Activated CD8-positive, alpha-beta memory T cell treated with anti-CD3 and anti-CD28 coated beads, Interleukin-2, amount 50 U/mL, for 48 hours (primary cell): ENCODE measurements around the gene UBE2G2.

Source experiments
- DNase-seq: peaks from one replicate; pipeline ENCODE4 v3.0.0-alpha.2; 2020

The UBE2G2 gene

DNA sequence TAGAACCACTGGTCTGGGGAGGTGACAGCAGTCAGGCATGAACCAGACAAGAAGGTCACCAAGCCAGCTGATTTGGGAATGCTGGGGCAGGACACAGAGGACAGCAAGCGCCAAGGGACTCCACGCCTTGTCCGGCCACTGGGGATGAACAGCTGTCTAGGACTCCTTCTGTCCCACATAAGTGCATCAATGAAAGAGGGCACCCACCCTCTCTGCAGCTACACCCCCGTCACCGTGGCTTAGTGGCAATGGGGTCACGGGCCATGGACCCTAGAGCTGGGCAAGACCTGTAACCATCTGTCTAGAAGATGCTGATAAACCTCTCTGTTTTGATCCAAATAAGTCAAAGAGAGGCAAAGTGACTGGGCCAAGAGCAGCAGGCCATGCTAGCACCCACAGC lies 16.8 kb downstream of the UBE2G2 start:
- DNase-seq, result no peak

DNA sequence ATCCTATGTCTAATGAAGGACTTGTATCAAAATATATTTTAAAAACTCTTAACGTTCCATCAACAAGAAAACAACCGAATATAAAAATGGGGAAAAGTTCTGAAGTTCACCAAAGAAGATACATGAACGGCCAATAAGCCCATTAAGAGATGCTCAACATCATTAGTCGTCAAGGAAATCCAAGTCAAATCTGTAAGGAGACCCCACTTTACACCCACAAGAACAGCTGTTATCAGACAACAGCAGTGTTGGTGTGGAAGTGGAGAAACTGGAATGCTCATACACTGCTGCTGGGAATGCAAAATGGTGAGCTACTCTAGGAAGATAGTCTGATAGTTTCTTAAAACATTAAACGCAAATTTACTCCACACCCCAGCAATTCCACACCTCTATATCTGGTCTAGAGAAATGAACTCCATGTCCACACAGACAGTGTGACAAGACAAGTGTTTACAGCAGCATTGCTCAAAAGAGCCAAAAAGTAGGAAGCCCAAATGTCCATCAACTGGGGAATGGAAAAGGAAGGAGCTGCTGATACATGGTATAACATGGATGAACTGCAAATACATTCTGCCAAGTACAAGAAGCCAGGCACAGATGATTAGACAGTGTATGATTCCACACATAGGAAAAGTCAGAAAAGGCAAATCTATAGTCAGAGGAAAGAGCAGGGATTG lies 18.5 kb downstream of the UBE2G2 start:
- no peak for DNase-seq

GRCh38 chr21:44780767-44781459 lies 20.7 kb downstream of the UBE2G2 start:
- no peak for DNase-seq

DNA sequence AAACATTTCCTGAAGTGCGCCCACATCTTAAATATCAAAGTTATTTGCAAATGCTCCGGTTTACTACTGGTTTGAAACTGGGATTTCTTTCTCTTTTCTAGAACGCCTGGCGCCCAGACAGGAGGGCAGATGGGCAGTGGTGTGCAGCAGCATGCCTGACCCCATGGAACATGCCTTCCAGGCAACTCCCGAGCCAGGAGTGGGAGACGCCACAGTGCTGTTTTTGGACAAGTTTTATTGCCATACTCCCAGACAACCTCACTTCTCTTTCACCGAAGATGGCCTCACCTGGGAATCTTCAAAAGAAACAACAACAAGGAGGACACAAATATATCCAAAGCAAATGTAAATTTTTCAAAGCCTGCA lies 21.5 kb downstream of the UBE2G2 start:
- no peak for DNase-seq

DNA sequence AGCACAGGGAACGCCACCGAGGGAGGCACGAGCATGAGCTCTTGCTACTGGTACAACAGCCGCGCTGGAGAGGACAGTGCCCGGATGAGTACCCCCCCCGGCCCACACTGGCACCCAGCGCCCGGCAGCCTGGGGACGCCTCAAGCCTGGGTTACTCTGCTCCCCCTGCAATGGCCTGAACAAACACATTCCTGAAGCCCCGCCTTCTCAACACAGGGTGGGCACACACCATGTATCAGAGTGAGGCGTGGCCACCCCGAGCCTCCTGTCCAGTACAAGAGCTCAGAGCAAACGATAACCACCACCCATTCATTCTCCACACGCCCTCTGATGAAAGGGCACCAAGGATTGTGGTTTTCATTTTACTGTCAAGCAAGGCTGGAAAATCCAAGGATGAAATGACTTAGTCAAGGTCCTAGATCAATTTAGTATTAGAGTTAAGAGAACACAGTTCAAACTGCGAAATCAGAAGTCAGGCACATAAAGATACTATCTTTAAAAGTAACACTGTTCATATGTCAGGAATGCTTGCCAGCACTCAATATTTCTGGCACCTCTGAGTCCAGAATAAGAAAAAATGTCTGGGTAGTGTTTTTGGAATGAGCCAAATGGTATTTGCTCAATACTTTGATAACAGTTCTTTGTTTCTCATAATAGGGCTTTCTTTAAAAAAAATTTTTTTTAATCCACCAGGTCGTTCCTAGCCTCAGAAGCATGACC lies 22.0 kb downstream of the UBE2G2 start:
- DNase-seq, result no peak

GRCh38 chr21:44778983-44779382 lies 22.6 kb downstream of the UBE2G2 start:
- no peak for DNase-seq

DNA sequence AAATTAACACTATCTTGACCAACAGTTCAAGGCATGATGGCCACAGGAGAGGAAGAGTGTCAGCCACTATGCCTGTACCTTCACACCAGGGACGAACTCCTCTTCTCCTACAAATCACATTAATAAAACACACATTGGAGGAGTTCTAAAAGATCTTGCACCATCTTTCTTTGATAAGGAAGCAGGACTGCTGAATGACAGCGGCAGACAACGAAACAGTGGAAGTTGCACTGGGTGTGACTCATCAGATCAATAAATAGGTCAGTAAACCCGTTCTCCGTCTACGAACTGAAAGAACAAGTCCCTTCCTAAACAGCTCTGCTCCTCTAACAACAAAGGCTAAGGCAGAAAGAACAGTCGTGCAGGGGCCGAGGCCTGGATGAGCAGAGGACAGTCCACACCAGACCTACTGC lies 23.1 kb downstream of the UBE2G2 start:
- no peak for DNase-seq

DNA sequence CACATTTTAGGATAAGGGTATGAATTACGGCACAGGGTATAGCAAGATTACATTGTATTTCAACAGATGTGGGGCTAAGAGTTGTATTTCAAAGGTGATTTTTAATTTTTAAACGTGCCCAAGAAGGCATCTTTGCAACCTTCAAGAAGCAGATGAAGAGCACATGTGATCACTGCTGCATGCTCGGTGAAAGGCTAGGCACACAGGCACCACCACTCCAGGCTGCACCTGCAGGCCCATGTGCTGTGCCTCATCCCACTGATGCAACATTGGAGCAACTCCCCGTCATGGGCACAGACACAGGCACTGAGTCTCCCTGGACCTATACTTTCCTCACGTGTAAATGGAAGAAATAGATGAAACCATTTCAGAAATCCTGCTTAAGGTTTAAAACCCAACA lies 23.5 kb downstream of the UBE2G2 start:
- DNase-seq, result no peak

DNA sequence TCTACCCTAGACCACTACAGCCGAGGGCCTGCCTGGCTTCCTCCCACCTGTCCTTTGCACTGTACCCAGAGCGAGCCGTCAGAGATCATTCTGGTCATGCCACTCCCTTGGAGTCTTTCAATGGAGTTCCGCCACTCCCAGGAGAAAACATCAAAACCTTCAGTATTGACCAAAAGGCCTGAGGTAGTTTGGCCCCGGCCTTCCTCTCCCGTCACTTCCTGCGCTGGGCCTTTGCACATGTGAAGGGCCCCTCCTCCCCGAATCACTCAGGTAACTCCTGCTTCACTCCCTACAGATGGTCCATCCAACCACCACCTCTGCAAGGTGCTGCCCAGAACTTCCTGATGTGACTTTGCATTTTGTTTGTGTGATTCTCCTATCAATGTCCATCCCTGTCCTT lies 26.6 kb downstream of the UBE2G2 start:
- DNase-seq, result no peak

DNA sequence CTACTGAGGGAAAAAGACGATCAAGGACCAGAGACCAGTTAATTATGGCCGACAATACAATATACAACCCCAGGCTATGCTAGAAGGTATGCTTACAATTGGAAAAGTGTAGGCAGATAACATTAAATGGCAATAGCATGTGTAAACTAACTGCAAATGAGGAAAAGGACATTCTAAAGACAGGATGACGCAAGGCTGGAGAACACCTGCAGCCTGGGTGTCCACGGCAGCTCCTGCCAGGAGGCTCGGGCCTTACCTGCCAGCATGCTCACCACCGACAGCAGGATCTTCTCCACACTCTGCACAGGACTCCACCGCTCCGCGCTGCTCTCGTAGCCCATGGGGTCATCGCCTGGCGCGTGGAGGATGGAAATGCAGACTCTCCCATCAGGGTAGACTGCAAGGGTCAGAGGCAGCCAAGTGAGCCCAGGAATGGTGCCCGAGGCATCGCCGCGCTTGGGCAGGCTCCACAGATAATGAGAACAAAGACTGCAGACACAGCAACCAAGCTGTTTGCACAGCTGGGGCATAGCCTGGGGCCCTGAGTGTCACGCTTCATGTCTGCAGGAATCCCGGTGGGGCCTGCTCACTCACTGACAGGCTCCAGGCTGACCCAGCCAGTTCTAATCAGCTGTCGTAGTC lies 28.2 kb downstream of the UBE2G2 start:
- no peak for DNase-seq

DNA sequence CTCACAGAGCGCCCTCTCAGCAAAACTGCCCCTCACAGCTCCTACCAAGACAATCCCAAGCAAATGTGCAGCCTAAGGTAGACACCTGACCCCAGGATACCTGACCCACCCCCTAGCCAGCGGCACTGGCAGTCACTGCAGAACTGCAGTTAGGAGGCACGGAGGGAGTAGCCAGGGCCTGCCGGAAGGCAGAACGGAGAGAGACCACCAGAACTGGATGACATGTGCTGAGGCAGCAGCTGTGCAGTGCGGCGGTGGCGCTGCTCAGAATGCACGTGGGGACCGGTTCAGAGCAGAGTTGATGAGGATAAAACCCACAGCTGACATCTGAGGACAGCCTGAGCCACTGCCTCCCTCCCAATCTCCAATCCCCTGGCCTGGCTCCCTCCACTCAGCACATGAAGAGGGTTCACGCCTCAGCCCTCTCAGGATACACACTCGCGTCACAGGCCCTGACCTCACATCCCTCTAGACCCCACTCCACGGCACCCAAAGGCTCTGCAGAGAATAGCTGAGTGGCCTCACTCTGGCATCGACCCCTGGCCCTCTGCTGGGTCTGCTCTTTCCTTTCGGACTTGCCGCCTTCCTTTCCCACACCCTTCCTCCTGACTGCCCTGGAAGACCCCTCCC lies 29.6 kb downstream of the UBE2G2 start:
- no peak for DNase-seq

GRCh38 chr21:44767834-44768831 lies 33.5 kb downstream of the UBE2G2 start:
- no peak for DNase-seq

DNA sequence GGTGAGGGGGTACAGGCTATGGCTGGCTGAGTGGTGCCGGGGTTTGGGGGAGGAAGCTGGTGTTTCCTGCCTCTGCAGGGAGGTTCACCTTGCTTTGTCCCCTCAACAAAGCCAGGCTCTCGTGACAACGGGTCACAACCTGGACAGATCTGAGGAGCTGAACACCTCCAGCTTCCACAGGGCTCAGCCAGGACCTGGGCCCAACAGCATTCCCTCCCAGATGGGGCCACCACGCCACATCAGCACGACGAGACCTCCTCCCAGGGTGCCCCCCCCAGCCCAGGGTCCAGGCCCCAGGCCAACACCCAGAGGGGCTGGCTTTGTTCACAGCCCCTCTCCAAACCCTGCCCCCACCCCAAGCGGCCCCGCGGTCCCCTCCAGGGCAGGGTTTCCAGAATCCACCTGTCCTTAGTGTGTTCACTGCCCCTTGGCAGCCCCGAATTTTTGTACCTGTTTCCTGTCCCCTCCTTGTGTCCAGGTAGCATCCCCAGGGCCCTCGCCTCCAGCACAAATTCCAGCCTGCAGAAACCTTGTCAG lies 34.7 kb downstream of the UBE2G2 start:
- no peak for DNase-seq

- DNase-seq, result no peak
Observed at GRCh38 chr21:44766014-44766817, 35.4 kb downstream of the UBE2G2 start.

GRCh38 chr21:44765231-44766013 lies 36.2 kb downstream of the UBE2G2 start:
- DNase-seq, result no peak

DNA sequence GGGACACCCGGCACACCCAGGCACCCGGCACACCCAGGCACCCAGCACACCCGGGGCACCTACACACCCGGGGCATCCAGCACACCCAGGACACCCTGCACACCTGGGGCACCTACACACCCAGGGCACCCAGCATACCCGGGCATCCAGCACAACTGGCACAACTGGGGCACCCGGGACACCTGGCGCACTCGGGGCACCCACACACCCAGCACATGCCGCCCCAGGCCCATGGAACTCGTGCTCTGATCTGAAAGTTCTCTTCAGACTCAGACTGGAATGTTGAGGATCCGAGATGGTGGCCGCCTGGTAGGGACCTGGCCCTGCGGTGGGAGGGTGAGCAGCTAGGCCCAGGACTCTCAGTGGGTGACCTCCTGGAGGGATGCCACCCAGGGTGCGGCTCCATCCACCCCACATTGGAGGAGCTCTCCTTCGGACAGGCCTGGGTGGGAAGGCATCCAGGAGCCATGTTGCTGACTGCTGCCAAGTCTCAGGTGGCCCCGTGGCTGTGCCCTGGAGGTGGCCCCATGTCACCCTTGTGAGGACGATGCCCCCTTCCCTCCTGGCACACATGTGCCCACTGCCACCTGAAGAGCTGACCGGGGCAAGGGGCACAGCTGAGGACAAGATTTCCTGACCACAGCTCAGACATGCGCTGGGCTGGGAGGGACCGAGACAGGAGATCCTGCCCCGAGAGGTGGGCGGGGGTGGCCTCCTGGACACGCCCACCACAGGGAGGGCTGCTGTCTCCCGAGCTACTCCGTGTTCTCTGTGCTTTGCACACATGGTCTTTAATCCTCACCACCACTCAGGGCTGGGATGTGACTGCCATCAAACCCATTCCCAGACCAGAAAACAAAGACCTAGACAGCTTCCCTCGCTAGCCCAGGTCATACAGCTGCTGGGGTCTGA lies 37.0 kb downstream of the UBE2G2 start:
- no peak for DNase-seq

GRCh38 chr21:44763451-44764318 lies 37.9 kb downstream of the UBE2G2 start:
- no peak for DNase-seq

- DNase-seq, result no peak
Observed at GRCh38 chr21:44763050-44763378, 38.6 kb downstream of the UBE2G2 start.
